ENCODE data around the gene STK32A. TPM values are rescaled to one million over a fixed set of nuclear protein-coding genes. Genes with fewer than 3 reads are reported as not detected.

Gene STK32A
- total RNA-seq, 1 experiment from 2014 or later, result 0.22 TPM

GRCh38 chr5:147390654-147391225 lies 155.9 kb downstream of the STK32A start:
- DNase-seq (ENCODE audit: low read depth), result no peak

- peak; percentile 67 for DNase-seq (ENCODE audit: low read depth)
Observed at GRCh38 chr5:147391781-147392180, 157.0 kb downstream of the STK32A start.

- no peak for DNase-seq (ENCODE audit: low read depth)
Observed at GRCh38 chr5:147393874-147394672, 159.2 kb downstream of the STK32A start.

GRCh38 chr5:147396070-147396823 lies 161.4 kb downstream of the STK32A start:
- DNase-seq (ENCODE audit: low read depth), result no peak

- no peak for DNase-seq (ENCODE audit: low read depth)
Observed at GRCh38 chr5:147397616-147398015, 162.8 kb downstream of the STK32A start.

- no peak for DNase-seq (ENCODE audit: low read depth)
Observed at GRCh38 chr5:147398860-147399259, 164.0 kb downstream of the STK32A start.

- DNase-seq (ENCODE audit: low read depth), result no peak
Observed at GRCh38 chr5:147400126-147400809, 165.4 kb downstream of the STK32A start.

- no peak for DNase-seq (ENCODE audit: low read depth)
Observed at GRCh38 chr5:147400881-147401280, 166.1 kb downstream of the STK32A start.

GRCh38 chr5:147403651-147404640 lies 169.1 kb downstream of the STK32A start:
- DNase-seq (ENCODE audit: low read depth), result peak; percentile 96

- DNase-seq (ENCODE audit: low read depth), result peak; percentile 19
Observed at GRCh38 chr5:147404706-147405105, 169.9 kb downstream of the STK32A start.

GRCh38 chr5:147406636-147407035 lies 171.8 kb downstream of the STK32A start:
- no peak for DNase-seq (ENCODE audit: low read depth)

- peak; percentile 27 for DNase-seq (ENCODE audit: low read depth)
Observed at GRCh38 chr5:147407094-147407681, 172.4 kb downstream of the STK32A start.

- DNase-seq (ENCODE audit: low read depth), result no peak
Observed at GRCh38 chr5:147408980-147409379, 174.2 kb downstream of the STK32A start.

- DNase-seq (ENCODE audit: low read depth), result no peak
Observed at GRCh38 chr5:147410496-147411358, 175.9 kb downstream of the STK32A start.

GRCh38 chr5:147411359-147412319 lies 176.8 kb downstream of the STK32A start:
- DNase-seq (ENCODE audit: low read depth), result no peak

GRCh38 chr5:147412561-147412960 lies 177.7 kb downstream of the STK32A start:
- DNase-seq (ENCODE audit: low read depth), result no peak

GRCh38 chr5:147413266-147413665 lies 178.4 kb downstream of the STK32A start:
- DNase-seq (ENCODE audit: low read depth), result peak; percentile 27

GRCh38 chr5:147415651-147416050 lies 180.8 kb downstream of the STK32A start:
- DNase-seq (ENCODE audit: low read depth), result no peak

Data from M059J (cell line).